MM.1S (cell line): Measurements from ENCODE around the gene RHOJ.

Experiments used
- CTCF ChIP-seq: fragments of 300-600 bp; sonication (generic); IDR thresholded peaks from 2 replicates; pipeline ENCODE4 v1.5.1; 2016; ENCODE audit warnings: antibody characterized with exemption, low read length, mixed read lengths
- EZH2 ChIP-seq: fragments of 300-600 bp; sonication (generic); optimal IDR thresholded peaks from 2 replicates; pipeline ENCODE3; 2017; ENCODE audit warnings: low read depth, mild to moderate bottlenecking, antibody characterized with exemption, low read length, mixed read lengths
- EZH2phosphoT487 ChIP-seq: fragments of 300-600 bp; sonication (generic); IDR thresholded peaks from 2 replicates; pipeline ENCODE4 v1.6.1; 2018; ENCODE audit warnings: antibody characterized with exemption, low read length

GRCh38 chr14:63205044-63205575 lies 867 bp downstream of the RHOJ start:
- no peak for TF ChIP-seq EZH2phosphoT487
- TF ChIP-seq CTCF, result no peak
- no peak for TF ChIP-seq EZH2
